Measurements from ENCODE around the gene ITPR1.

- no peak for TF ChIP-seq CTCF (IDR thresholded peaks at IDR 0.05; ENCODE audit: poor library complexity, severe bottlenecking)
- no peak for TF ChIP-seq SMC3 (conservative IDR thresholded peaks at IDR 0.05; ENCODE audit: poor library complexity)
- no peak for TF ChIP-seq EP300 (conservative IDR thresholded peaks at IDR 0.05; ENCODE audit: poor library complexity, severe bottlenecking)
- TF ChIP-seq POLR2AphosphoS5 (IDR thresholded peaks at IDR 0.05) = no peak
- no peak for TF ChIP-seq RAD21 (conservative IDR thresholded peaks at IDR 0.05)
Measured at GRCh38 chr3:4458961-4459360, 34.2 kb upstream of the ITPR1 start.

Data from neural cell (in vitro differentiated cells).